Parathyroid adenoma (tissue), 2 donors: ENCODE results near the gene SHC2.

ENCODE experiments used
- H2AFZ ChIP-seq: fragments of 300-600 bp; sonication (generic); one replicate; pipeline ENCODE4 v1.7.0; 2017; ENCODE audit warnings: antibody characterized with exemption, mild to moderate bottlenecking
- H3K27ac ChIP-seq: fragments of 300-600 bp; sonication (generic); one replicate; pipeline ENCODE4 v1.7.0; 2017
- H3K27me3 ChIP-seq: fragments of 300-600 bp; sonication (generic); one replicate; pipeline ENCODE4 v1.7.0; 2017; ENCODE audit warnings: low read length; ENCODE audit not compliant: control insufficient read depth, insufficient read depth
- H3K36me3 ChIP-seq: fragments of 300-600 bp; sonication (generic); one replicate; pipeline ENCODE4 v1.7.0; 2017; ENCODE audit warnings: low read length; ENCODE audit not compliant: control insufficient read depth, insufficient read depth
- H3K4me1 ChIP-seq: fragments of 300-600 bp; sonication (generic); one replicate; pipeline ENCODE4 v1.7.0; 2017; ENCODE audit warnings: control low read depth
- H3K4me2 ChIP-seq: fragments of 300-600 bp; sonication (generic); one replicate; pipeline ENCODE4 v1.7.0; 2017; ENCODE audit warnings: low read length
- H3K4me3 ChIP-seq: fragments of 300-600 bp; sonication (generic); one replicate; pipeline ENCODE4 v1.7.0; 2017; ENCODE audit warnings: low read depth, low read length
- H3K79me2 ChIP-seq: fragments of 300-600 bp; sonication (generic); one replicate; pipeline ENCODE4 v1.7.0; 2017; ENCODE audit warnings: control low read depth
- H3K9ac ChIP-seq: fragments of 300-600 bp; sonication (generic); one replicate; pipeline ENCODE4 v1.7.0; 2017; ENCODE audit warnings: mild to moderate bottlenecking
- H3K9me3 ChIP-seq: fragments of 300-600 bp; sonication (generic); one replicate; pipeline ENCODE4 v1.7.0; 2017; ENCODE audit warnings: low read length; ENCODE audit not compliant: control insufficient read depth
- TF ChIP-seq, protein P1 (sequence below): fragments of 300-600 bp; sonication (generic); IDR thresholded peaks from one replicate; pipeline ENCODE4 v1.7.0; 2017; ENCODE audit warnings: antibody characterized with exemption, mild to moderate bottlenecking
- donor health status: primary hyperparathyroidism.

Gene SHC2

GRCh38 chr19:458091-459042 is 2.5 kb downstream of the SHC2 start:
- Histone ChIP-seq H3K9ac (no peak overlapping the region), H3K4me3 (no peak overlapping the region), H3K36me3 (no peaks in the 10 kb centered on the region), H3K79me2 (no peaks in the 10 kb centered on the region), H3K9me3 (no peaks in the 10 kb centered on the region), H3K27ac (no peak overlapping the region), H3K4me2 (no peak overlapping the region), H3K27me3 (no peaks in the 10 kb centered on the region), H2AFZ (no peak overlapping the region), H3K4me1 (no peaks in the 10 kb centered on the region)
- TF ChIP-seq, protein P1, sequence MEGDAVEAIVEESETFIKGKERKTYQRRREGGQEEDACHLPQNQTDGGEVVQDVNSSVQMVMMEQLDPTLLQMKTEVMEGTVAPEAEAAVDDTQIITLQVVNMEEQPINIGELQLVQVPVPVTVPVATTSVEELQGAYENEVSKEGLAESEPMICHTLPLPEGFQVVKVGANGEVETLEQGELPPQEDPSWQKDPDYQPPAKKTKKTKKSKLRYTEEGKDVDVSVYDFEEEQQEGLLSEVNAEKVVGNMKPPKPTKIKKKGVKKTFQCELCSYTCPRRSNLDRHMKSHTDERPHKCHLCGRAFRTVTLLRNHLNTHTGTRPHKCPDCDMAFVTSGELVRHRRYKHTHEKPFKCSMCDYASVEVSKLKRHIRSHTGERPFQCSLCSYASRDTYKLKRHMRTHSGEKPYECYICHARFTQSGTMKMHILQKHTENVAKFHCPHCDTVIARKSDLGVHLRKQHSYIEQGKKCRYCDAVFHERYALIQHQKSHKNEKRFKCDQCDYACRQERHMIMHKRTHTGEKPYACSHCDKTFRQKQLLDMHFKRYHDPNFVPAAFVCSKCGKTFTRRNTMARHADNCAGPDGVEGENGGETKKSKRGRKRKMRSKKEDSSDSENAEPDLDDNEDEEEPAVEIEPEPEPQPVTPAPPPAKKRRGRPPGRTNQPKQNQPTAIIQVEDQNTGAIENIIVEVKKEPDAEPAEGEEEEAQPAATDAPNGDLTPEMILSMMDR, result no peak

- Histone ChIP-seq H3K79me2 (no peaks in the 10 kb centered on the region), H3K4me2 (no peak overlapping the region), H3K27me3 (no peaks in the 10 kb centered on the region), H3K9ac (no peak overlapping the region), H3K36me3 (no peaks in the 10 kb centered on the region), H3K9me3 (no peaks in the 10 kb centered on the region), H2AFZ (no peak overlapping the region), H3K27ac (no peak overlapping the region), H3K4me1 (no peaks in the 10 kb centered on the region), H3K4me3 (no peak overlapping the region)
- TF ChIP-seq, protein P1, result no peak
Measured at GRCh38 chr19:457636-458035, 3.2 kb downstream of the SHC2 start.

DNA sequence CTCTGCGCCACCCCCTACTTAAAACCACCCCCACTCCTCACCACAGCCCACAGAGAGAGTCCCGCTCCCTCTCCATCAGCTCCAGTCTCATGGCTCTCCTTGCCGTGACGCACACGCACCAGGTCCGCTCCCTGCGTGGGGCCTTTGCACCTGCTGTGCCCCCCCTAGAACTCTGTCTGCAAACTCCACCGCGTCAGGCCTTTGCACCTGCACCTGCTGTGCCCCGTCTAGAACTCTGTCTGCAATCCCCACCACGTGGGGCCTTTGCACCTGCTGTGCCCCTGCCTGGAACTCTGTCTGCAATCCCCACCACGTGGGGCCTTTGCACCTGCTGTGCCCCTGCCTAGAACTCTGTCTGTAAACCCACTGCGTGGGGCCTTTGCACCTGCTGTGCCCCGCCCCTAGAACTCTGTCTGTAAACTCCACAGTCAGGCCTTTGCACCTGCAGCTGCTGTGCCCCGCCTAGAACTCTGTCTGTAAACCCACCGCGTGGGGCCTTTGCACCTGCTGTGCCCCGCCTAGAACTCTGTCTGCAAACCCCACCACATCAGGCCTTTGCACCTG is 4.2 kb downstream of the SHC2 start:
- no peak overlapping the region for H3K4me3 ChIP-seq
- no peaks in the 10 kb centered on the region for H3K27me3 ChIP-seq
- H3K4me1 ChIP-seq, result no peaks in the 10 kb centered on the region
- H3K4me2 ChIP-seq, result no peak overlapping the region
- no peaks in the 10 kb centered on the region for H3K79me2 ChIP-seq
- H3K9ac ChIP-seq, result no peak overlapping the region
- H3K27ac ChIP-seq, result no peak overlapping the region
- H3K9me3 ChIP-seq, result no peaks in the 10 kb centered on the region
- no peak overlapping the region for H2AFZ ChIP-seq
- no peaks in the 10 kb centered on the region for H3K36me3 ChIP-seq
- TF ChIP-seq, protein P1, result no peak

- H3K79me2 ChIP-seq, result no peaks in the 10 kb centered on the region
- no peak overlapping the region for H2AFZ ChIP-seq
- no peak overlapping the region for H3K4me3 ChIP-seq
- no peak overlapping the region for H3K4me2 ChIP-seq
- H3K36me3 ChIP-seq, result no peaks in the 10 kb centered on the region
- no peaks in the 10 kb centered on the region for H3K4me1 ChIP-seq
- TF ChIP-seq, protein P1, result no peak
- no peaks in the 10 kb centered on the region for H3K27me3 ChIP-seq
- H3K27ac ChIP-seq, result no peak overlapping the region
- H3K9ac ChIP-seq, result no peak overlapping the region
- H3K9me3 ChIP-seq, result no peaks in the 10 kb centered on the region
Measured at GRCh38 chr19:455851-456546, 4.8 kb downstream of the SHC2 start.
